ENCODE measurements around the gene MUC6.

MUC6 gene

GRCh38 chr11:1060852-1061616, 24.5 kb upstream of the MUC6 start (continued):
- TF ChIP-seq PATZ1 (CRISPR knock-in tag; IDR thresholded peaks at IDR 0.05; ENCODE audit: borderline replicate concordance) (no peak), ESRRG (CRISPR knock-in tag; IDR thresholded peaks at IDR 0.05) (no peak), RARB (CRISPR knock-in tag; IDR thresholded peaks at IDR 0.05) (no peak), ZC3H10 (CRISPR knock-in tag; IDR thresholded peaks at IDR 0.05) (no peak), ZFP3 (CRISPR knock-in tag; IDR thresholded peaks at IDR 0.05) (no peak), CREB5 (CRISPR knock-in tag; IDR thresholded peaks at IDR 0.05; ENCODE audit: low read depth) (no peak), TOX (CRISPR knock-in tag; IDR thresholded peaks at IDR 0.05; ENCODE audit: borderline replicate concordance) (no peak)

GRCh38 chr11:1060410-1060809, 23.9 kb upstream of the MUC6 start:
- ATAC-seq, result no peak
- TF ChIP-seq PPARA (CRISPR knock-in tag; IDR thresholded peaks at IDR 0.05; ENCODE audit: borderline replicate concordance), result no peak
- no peak for TF ChIP-seq TSHZ2 (CRISPR knock-in tag; IDR thresholded peaks at IDR 0.05)
- TF ChIP-seq SNAI2 (CRISPR knock-in tag; IDR thresholded peaks at IDR 0.05), result no peak
- TF ChIP-seq POU6F1 (CRISPR knock-in tag; IDR thresholded peaks at IDR 0.05; ENCODE audit: borderline replicate concordance, low read depth), result no peak
- TF ChIP-seq ARNTL (CRISPR knock-in tag; IDR thresholded peaks at IDR 0.05; ENCODE audit: borderline replicate concordance, low read depth), result no peak
- no peak for TF ChIP-seq ZFP3 (CRISPR knock-in tag; IDR thresholded peaks at IDR 0.05)
- TF ChIP-seq RARB (CRISPR knock-in tag; IDR thresholded peaks at IDR 0.05), result no peak
- no peak for TF ChIP-seq CSDC2 (CRISPR knock-in tag; IDR thresholded peaks at IDR 0.05)
- no peak for TF ChIP-seq ZNF565 (CRISPR knock-in tag; conservative IDR thresholded peaks at IDR 0.05; ENCODE audit: low read depth)
- no peak for TF ChIP-seq ZC3H10 (CRISPR knock-in tag; IDR thresholded peaks at IDR 0.05)
- no peak for TF ChIP-seq ZNF8 (CRISPR knock-in tag; IDR thresholded peaks at IDR 0.05)
- TF ChIP-seq OSR1 (CRISPR knock-in tag; IDR thresholded peaks at IDR 0.05), result no peak
- no peak for TF ChIP-seq ZNF70 (CRISPR knock-in tag; IDR thresholded peaks at IDR 0.05)
- TF ChIP-seq CREB5 (CRISPR knock-in tag; IDR thresholded peaks at IDR 0.05; ENCODE audit: low read depth), result no peak
- TF ChIP-seq PATZ1 (CRISPR knock-in tag; IDR thresholded peaks at IDR 0.05; ENCODE audit: borderline replicate concordance), result no peak
- no peak for TF ChIP-seq ESRRG (CRISPR knock-in tag; IDR thresholded peaks at IDR 0.05)
- no peak for TF ChIP-seq GLIS3 (CRISPR knock-in tag; IDR thresholded peaks at IDR 0.05)
- TF ChIP-seq ISL1 (CRISPR knock-in tag; IDR thresholded peaks at IDR 0.05), result no peak

Measured in SK-N-SH treated with all-trans-retinoic acid at 6 μM for 48 hours (cell line).